ENCODE data around the gene MRPS25.

The MRPS25 gene

DNA sequence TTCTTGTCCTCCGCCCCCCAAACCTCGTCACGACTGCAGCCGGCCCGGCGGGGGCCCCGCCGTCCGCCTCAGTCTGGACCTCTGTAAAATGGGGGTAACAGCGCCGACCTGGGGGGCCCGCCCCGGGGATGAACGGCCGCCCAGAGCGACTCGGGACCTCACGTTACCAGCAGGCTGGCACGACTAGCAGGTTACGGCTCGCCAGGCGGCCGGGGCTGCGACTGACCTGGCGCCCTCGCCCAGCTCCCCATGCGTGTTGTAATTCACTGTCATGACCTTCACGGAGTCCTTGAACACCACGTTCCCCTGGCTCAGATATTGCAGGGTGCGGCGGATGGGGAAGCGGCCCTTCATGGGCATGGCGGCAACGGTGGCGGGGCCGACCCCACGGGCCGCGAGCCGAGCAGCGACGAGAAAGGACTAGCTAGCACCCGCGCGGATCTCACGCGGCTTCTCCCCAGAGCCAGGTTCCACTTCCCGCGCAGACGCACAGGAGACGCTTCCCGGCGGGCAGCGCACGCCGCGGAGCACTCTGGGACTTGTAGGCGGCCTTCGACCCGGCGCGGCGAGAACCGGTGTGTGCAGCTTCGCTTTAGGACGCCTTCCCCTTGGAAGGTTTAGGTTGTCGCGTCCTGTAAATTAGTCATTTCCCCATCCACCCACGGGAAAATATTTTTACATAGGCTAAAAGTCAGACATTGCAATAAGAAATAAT lies at the start of gene MRPS25:
Gene MRPS25 (minus strand): TSS at position 481 of the 715 bp plus-strand sequence. CDS start 121 bp downstream, at position 360.
- DNase-seq: peak; percentile 72 to 88

DNA sequence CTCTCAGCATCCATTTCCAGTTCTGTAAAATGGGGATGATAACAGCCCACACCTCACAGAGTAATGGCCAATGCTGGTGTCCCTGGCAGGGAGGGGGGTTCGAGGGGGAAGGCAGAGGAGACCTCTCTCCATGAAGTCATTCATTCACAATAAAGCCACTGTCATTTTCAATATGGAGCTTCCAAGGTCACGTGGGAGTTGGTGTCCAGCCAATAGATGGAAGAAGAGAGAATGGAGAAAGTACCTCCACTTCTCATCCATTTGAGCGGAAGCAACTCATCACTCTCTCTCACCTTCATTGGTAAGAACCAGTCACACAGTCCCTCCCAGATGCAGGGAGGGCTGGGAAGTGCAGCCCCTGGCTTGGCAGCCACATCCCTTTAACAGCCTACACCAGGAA lies 48.8 kb upstream of the MRPS25 start:
- no peak for DNase-seq

DNA sequence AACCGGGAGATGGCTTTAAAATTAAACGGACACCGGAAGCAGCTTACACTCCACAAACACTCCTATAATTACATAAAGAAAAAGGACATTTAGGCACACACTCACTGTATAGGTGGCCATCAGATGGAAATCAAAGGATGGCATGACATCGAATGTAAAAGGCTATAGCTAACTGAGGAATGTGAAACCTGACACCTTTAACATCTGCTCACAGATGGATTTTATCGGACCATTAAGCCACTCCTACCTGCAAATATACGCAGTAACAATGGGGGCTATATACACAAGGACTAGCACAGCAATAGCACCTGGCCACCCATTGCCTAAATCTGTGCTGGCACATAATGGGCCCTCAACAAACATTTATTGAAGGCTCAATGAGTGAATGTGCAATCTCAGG lies 48.4 kb upstream of the MRPS25 start:
- peak in 1 of 2 experiments; percentile 66 for DNase-seq

DNA sequence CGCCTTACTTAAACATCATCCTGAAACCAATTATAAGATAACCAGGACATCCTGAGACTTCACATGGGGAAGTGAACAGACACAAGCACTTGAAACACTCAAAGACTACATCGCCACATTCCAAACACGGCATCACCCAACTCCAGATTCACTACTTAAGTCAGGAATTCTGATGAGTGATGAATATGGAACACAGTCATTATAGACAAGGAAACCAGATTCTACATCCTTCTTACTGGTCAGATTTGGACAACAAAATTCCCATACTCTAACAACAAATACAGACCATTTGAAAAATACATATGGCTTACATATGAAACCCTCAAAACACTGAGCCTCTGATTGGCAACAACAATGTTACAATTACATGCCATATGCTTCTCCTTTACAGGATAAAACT lies 46.9 kb upstream of the MRPS25 start:
- no peak for DNase-seq

DNA sequence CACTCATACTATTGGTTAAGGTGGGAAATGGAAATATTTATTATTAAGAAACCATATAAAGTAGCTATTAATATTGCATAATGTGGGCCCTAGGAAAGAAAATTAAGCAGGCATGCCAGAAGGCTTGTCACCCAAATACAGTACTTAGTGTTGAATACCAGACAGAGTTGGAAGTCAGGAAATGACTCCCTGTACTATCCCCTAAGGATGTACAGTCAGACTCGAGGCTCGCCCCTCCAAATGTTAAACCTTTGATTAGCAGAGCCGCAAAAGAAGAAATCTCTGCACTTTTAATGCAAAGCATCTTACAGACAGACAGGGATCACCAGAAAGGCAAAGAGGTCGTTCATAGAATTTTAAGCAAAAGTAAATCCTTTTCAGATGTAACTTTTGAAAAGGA lies 45.1 kb upstream of the MRPS25 start:
- no peak for DNase-seq

DNA sequence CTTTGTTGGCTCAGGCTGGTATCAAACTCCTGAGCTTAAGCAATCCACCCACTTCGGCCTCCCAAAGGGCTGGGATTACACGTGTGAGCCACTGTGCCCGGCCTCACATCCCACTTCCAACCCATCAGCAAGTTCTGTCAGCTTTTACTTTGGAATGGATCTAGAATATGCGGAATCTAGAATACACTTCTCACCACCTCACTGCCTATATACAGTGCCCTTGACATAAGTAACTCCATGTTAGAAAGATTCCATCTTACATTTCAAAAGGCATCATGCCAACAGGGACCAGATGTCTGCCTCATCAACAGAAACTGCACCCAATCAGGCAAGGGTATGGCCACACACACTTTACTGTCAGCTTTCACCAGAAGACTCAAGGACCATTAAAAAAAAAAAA lies 43.8 kb upstream of the MRPS25 start:
- no peak for DNase-seq

DNA sequence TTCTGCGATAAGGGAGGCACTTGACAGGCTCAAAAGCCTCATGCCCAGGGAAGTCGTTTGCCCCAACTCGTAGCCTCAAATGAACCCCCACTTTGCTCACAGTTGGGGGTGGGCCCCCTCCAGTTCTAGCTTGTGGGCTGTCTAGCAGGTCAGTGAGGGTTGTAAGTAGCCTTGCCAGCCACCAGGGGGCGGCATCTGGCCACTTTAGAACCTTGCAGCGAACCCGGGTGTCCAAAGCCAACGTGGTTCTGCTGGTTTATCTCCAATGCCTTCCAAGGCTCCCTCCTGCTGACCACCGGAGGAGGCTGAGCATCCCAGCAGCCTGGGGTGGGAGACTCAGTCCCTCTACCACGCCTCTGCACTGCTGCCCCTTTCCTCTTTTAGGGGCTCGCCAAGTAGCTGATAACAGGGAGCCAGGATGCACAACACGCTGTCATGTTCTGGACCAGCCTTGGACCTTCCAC lies 43.0 kb upstream of the MRPS25 start:
- DNase-seq: peak; percentile 64 to 77

DNA sequence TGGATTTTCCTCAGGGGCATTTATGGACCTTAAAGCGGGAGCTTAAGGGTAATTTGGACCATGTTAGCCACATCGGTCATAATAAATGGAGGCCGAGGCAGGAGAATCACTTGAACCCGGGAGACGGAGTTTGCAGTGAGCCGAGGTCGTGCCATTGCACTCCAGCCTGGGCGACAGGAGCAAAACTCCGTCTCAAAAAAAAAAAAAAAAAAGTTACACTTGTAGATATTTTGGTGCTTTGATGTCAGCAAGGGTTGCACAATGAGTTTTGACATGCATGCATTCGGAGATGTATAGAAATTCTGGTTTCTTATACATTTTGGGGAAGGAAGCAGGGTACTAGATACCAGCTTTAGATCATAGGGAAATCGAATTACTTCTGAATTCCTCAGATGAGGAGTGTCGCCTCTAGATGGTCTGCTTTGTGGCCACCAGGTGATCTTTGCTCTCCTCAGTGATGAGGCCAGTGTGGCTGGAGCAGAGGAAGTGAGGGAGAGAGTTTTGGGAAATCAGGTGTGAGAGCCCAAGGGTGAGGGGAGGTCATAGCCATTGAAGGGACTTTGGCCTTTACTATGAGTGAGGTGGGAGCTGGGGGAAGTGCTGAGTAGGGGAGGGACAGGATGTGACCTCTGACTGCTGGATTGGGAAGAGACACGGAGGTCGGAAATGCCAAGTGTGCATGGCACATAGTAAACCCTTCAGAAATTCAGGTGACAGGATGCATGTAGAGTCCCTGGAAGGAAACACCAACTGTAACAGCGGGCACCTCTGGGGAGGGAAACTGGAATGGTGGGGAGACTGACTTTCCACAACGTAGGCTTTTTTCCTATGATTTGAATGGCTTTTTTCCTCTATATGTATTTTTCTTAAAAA lies 42.2 kb upstream of the MRPS25 start:
- DNase-seq: no peak

DNA sequence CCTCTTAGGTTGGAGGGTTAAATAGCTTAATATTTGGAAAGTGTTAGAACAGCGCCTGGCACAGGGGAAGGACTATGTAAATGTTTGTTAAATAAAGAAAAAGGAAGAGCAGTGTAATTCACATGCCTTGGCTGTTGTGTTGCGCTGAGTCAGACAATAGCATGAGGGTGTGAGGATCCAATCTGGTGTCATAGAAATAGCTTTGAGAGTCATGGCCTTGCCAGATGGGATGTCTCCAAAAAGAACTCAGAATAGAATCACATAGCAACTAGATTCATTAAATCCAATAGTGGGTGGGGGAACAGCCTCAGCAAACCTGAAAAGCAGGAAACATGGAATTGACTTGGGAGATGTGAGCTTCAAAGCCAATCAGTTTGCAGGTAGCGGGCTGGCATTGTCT lies 37.7 kb upstream of the MRPS25 start:
- DNase-seq: no peak

DNA sequence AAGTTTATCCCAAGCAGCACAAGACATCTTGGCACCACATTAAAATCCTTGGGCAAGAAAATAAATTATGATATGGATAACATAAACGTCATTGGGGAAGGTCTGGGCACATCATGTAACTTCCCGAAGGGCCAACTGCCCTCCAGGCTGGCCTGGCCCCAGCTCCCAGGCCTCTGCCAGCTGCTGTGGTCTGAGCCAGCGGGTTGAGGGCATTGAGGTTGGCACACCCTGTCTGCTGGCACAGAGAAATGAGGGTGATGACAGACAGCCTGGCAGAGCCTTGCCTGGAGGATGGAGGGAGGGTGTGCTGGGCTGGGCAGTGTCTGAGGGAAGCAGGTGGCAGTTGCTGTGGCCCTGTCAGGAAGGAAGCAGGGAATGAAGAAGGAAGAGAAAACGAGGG lies 37.1 kb upstream of the MRPS25 start:
- no peak for DNase-seq

DNA sequence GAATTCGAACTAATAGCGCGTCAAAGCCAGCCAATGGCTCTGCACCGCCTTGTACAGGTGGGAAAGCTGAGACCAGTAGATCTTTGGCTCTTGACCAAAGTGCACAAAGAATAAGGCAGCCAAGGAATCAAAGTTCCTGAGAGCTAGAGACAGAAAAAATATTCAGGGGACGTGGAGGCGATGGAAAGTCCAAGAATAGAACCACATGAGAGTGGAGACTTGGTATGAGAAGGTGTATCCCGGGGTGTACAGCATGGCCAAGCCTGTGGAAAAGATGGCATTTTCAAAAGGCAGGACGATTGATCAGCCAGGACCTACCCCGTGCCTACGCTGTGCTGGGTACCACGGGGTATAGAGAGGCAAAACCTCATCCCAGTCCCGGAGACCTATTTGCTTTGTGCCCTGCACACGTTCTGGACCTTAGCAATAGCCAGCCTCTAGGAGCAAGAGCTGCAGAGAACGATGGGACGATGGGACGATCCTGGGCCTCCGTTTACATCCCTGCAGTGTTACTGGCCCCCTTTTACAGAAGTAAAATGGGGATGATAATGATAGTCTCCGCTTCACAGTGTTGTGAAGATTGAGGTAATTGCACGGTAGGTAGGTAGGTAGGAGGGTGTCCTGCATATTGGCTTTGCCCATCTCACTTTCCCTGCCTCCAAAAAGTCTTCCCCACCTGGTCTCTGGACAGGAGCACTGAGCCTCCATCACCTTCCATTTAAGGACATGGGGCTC lies 34.4 kb upstream of the MRPS25 start:
- DNase-seq: no peak

DNA sequence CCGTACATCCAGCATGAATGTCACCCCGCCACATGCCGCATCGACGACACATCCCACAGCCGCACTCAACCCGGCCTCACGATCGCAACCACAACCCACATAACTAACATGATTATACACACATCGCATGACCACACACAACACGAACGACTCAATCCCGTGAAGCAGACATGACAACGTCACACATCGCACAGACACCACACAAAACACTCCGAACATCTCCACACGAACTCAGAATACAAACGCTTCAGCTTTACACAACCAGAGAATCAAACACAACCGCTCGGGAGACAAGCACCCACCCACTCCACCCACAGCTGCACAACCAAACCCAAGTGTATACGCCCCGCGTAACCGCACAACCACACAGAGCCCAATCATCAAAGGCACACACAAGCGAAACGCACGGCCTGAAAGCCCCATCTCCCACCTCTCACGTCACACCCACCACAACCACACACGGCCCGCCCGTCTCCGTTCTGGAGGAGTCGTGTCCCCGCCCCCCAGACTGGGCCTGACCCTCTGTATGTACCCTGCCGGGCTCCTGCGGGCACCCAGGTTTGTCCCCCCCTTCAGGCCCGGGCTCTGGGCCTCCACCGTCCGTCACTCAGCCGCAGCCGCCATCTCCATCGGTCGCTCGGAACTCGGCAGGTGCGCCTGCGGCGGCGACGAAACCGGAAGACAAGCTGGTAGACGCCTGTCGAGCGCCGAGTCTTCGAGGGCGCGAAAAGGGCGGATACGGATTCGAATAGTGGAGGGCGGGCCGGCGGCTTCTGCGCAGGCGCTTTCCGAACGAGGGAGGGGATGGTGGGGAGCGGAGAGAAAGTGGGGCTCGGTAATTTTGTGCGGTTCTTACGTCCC lies 33.6 kb upstream of the MRPS25 start, which contains the start of gene RBSN:
Gene RBSN (minus strand): TSS at position 646 of the 861 bp plus-strand sequence. CDS start 3,028 bp downstream, outside the sequence.
- peak; percentile 85 to 93 for DNase-seq

DNA sequence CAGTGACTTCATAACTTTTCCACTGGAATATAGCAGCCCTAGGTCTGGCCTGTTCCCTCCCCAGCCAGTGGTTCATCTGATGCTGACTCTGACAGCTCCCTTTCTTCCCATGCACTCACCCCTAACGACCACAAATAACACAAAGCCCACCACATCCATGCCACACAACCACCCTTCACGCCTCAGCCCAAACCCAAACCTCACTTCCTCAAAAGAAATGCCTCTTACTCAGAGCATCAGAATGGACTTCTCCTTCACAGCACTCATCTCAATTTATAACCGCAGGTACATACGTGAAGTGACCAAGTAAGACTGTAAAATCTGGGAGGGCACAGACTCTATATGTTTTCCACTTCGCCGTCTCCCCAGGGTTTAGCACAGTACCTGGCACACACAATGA lies 32.8 kb upstream of the MRPS25 start:
- DNase-seq: no peak

DNA sequence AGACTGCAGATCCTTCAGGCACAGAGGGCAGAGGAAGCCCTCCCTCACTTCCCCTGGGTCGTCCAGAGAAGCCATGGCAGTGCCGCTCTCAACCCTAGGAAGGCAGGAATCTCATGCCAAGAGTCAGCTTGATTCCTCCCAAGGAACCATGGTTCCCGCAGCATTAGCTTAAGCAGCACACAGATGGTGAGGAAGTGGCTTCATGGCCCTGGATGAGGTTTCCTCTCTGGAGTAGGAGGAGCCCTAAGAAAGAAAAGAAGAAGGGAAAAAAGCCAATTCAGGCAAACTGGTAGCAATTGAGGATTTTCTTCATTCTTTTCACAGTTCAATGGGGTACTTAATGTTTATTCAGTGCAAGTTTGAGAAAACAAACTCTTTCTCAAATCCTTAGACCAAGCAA lies 30.9 kb upstream of the MRPS25 start:
- DNase-seq: no peak

DNA sequence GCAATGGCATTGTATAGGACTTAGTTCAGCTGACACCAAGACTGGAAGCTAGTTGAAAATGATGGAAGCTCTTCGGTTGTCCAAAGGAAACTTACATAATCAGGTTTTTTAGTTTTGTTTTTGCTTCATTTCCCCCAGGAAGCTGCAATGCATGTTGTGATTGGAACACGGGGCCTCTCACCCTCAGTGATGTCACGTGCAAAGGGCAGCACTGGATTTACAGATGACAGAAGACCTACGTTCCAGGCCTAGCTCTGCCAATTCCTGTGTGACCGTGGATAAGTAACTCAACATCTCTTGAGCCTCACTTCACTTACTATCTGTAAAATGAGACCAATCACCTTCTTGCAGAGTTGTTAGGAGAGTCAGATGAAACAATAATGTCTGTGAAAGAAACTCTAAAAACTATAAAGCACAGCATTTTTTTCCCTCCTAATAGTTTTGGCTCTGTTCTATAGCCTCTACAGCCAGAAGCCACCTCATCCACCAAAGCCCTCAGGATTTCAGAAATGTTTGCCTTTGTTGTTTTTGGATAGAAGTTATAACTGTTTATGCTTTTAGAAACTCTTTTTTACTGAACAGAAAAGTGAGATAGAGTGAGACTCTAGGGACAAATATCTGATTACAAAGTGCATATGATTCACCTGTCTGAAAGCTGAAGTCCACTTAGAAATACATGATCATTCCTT lies 29.2 kb upstream of the MRPS25 start:
- no peak for DNase-seq

DNA sequence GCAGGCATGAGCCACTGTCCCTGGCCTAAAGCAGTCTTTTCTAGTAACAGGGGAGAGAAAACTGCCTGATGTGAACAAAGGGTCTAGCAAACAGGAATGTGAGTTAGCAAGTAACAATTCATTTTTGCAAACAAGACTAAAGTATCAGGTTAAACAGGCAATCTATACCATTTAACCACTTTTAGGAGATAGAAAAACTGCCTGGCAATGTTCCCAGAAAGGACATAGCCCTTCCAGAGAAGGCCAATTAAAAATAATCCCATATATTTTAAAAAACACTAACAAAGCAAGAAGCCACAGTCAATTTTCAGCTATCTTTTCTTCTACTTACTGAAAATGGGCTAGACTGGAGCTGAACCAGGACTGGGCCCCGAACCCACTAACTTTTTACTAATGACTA lies 27.6 kb upstream of the MRPS25 start:
- no peak for DNase-seq

DNA sequence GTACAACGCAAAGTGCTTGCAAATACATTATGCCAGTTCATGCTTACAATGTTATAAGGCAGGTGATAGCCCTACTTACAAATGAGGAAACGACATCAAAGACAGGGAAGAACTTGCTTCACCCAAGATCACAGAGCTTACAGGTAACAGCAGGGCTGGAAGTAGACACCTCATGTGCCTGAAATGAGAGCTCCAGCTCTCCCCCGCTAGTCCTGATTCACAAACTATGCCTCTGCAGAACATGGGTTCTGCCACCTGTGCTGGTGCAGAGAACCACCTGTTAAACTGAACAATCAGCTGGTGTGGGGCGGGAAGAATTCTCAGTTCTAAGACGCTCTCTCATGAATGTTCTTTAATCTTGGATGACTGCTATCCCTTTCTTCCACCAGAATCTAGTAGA lies 26.5 kb upstream of the MRPS25 start:
- DNase-seq: no peak

DNA sequence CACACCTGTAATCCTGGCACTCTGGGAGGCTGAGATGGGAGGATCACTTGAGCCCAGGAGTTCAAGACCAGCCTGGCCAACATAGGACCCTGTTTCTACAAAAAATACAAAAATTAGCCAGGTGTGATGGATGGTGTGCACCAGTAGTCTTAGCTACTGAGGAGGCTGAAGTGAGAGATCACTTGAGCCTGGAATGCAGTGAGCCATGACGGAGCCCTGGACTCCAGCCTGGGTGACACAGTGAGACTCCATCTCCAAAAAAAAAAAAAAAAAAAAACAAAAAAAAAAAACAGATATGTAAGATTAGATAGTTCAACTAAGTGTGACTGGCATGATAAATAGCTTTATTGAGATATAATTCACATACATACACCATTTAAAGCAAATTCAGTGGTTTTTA lies 24.1 kb upstream of the MRPS25 start:
- DNase-seq: no peak

DNA sequence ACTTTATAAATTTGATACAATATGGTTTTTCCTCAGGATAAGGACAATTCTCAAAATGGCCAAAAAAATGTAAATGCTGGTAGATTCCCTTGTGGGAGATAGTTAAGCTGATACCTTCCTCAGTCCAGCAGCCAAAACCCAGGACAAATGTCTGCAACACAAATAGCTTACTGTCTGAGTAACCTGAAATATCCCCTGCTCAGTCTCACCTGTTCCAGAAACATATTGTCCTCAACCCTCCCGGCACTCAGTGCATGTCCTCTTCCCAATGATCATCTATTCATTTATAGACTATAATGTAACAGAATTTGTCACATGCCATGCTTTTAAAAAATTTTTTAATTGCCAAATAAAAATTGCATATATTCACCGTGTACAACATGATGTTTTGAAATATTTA lies 21.6 kb upstream of the MRPS25 start:
- DNase-seq: no peak

DNA sequence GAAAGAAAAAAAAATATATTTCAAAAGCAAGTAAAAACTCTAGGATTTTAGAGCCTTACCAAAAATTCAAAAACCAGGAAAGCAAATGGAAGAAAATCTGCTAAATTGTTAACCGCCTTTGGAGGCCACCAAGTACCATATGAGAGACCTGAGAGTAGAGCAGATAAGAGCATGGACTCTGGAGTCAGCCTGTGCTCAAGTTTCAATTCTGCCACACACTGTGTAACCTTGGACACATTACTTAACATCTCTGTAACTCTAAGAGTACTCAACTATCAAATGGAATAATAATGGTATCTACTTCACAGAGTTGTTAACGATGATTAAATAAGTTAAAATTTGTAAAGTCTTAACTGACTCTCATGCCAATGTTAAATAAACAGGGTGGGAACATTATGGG lies 21.1 kb upstream of the MRPS25 start:
- DNase-seq: no peak

DNA sequence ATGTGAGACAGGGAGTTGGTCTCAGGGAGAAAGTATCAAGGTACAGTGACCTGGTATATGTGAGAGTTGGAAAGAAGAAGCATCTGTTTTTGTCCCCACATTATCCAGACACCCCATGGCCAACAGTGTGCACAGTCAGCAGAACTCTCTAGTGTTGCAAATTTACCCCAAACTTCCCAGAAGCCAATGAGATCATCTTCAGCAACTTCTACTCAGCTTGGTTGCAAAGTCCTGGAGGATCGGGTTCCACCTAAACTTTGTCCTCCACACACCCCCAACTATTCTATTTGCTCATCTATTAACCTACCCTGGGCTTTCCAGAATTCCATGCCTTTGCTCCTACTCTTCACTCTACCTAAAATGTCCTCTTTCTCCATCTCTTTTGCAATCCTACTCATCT lies 18.1 kb upstream of the MRPS25 start:
- no peak for DNase-seq
